SHP77 treated with DMSO at 0.1 percent for 48 hours (cell line): ENCODE results near the gene KCNC3.

Source experiments
- DNase-seq: peaks from one replicate; lab custom pipeline; 2025; lab: John Stamatoyannopoulos, UW

Gene KCNC3

GRCh38 chr19:50310759-50311465 lies 18.3 kb downstream of the KCNC3 start:
- DNase-seq, result no peak

- DNase-seq, result no peak
These were observed 19.6 kb downstream of the KCNC3 start for GRCh38 chr19:50309396-50310125.

GRCh38 chr19:50308991-50309390 lies 20.2 kb downstream of the KCNC3 start:
- DNase-seq, result no peak

- DNase-seq, result no peak
These were observed 25.6 kb downstream of the KCNC3 start for GRCh38 chr19:50303558-50303957.

- DNase-seq, result no peak
These were observed 27.6 kb downstream of the KCNC3 start for GRCh38 chr19:50301607-50301971.

- no peak for DNase-seq
These were observed 28.2 kb downstream of the KCNC3 start for GRCh38 chr19:50300814-50301606.

DNA sequence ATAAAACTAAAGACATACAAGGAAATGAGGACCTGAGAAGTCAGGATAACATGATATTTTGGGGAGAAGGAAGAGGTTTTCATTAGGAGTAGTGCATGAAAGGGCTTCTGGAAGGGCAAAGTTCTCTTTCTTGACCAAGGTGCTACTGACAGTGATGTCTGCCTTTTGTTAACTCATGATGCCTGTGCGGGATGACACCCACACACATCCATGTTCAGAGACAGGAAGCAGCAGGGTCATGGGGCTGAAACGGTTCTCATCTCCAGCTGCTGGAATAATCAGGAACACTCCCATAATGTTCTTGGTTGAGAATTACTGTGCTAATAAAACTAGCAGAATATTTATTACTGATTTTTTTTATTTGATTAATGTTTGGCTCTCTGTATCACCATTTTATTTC lies 29.1 kb downstream of the KCNC3 start:
- no peak for DNase-seq

DNA sequence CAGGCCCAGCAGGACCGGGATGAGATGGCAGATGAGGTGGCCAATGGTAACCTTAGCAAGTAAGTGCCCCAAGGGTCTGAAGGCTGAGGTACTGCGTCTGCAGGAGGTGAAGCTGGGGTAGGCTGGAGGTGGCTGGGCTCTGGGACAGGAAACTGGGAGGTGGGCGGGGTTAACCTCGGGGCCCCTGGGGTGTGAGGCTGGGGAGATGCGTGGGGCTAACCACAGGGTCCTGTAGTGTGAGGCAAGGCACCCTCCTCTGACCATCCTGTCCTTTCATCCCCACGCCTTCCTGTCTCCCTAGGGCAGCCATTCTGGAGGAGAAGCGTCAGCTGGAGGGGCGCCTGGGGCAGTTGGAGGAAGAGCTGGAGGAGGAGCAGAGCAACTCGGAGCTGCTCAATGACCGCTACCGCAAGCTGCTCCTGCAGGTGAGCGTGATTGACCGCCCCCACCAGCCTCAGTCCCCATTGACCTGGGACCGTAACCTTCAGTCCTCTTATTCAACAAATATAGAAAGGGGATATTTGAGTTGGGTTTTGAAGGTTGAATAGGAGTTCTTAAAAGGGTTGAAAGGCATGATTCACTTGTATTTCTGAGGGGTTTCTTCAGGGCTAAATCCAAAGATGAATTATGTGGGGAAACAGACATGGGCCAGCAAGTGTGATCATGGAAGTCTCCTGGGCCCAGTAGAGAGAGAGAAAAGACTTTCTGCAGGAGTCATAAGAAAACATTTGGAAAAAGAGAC lies 35.7 kb downstream of the KCNC3 start:
- no peak for DNase-seq

- DNase-seq, result no peak
These were observed 36.9 kb downstream of the KCNC3 start for GRCh38 chr19:50292216-50292827.

DNA sequence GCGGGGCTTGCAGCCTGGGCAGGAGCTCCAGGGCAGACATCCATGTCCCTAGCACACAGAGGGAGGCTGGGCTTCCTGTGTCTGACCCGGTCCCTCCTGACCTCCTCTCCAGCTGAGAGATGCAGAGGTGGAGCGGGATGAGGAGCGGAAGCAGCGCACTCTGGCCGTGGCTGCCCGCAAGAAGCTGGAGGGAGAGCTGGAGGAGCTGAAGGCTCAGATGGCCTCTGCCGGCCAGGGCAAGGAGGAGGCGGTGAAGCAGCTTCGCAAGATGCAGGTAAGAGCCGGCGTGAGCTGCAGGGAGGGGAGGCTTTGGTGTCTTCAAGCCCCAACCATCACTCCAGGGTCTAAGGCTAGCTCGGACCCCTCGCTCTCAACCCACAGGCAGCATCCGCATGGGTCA lies 38.4 kb downstream of the KCNC3 start:
- no peak for DNase-seq

DNA sequence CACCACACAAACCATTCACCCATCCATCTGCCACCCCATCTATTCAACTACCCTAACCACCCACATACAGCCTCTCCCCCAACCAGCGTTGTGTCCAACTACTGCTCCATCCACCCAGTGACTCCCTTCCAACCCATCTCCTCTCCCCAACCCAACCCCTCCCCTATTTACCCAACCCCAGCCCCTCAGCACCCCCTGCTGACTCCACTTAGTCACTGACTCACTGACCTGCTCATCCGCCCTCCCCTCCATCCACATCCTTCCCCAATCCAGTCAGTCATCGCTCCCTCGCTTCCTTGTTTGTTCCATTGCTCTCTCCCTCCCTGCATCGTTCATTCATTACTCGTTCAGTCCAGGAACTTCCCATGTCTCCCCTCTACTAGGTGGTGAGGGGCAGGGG lies 39.2 kb downstream of the KCNC3 start:
- DNase-seq, result no peak

- DNase-seq, result no peak
These were observed 40.2 kb downstream of the KCNC3 start for GRCh38 chr19:50288954-50289353.

DNA sequence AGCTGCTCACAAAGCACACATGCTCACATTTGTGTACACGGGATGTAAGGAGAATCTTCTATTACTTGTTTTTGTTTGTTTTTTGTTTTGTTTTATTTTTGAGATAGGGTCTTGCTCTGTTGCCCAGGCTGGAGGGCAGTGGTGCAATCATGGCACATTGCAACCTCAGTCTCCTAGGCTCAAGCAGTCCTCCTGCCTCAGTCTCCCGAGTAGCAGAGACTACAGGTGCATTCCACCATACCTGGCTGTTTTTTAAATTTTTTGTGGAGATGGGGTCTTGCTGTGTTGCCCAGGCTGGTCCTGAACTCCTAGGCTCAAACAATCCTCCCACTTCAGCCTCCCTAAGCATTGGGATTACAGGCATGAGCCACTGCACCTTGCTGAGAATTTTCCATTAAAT lies 41.8 kb downstream of the KCNC3 start:
- no peak for DNase-seq

GRCh38 chr19:50286443-50286842 lies 42.7 kb downstream of the KCNC3 start:
- no peak for DNase-seq

DNA sequence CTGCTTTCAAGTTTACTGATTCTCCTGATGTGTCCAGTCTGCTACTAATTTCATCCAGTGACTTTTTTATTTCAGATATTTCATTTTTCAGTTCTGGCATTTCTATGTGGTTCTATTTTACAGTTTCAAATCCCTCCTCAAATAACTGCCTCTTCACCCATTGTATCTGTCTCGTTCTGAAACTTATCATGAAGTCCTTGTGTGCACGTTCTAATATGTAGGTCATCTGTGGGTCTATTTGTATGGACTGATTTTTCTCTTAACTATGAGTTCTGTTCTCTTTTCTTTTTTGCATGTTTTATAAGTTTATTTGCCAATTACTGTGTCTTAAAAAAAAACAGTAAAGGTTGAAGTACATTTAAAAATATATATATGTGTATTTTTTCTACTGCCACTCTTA lies 43.3 kb downstream of the KCNC3 start:
- DNase-seq, result no peak

DNA sequence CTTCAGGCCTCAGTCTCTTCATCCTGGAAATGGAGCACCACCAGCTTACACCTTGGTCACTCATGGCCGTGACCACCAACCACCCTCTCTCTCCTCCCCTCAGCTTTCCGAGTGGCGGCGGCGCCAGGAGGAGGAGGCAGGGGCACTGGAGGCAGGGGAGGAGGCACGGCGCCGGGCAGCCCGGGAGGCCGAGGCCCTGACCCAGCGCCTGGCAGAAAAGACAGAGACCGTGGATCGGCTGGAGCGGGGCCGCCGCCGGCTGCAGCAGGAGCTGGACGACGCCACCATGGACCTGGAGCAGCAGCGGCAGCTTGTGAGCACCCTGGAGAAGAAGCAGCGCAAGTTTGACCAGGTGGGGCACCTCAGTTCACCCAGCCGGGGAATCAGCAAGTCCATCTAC lies 47.7 kb downstream of the KCNC3 start:
- DNase-seq, result no peak

DNA sequence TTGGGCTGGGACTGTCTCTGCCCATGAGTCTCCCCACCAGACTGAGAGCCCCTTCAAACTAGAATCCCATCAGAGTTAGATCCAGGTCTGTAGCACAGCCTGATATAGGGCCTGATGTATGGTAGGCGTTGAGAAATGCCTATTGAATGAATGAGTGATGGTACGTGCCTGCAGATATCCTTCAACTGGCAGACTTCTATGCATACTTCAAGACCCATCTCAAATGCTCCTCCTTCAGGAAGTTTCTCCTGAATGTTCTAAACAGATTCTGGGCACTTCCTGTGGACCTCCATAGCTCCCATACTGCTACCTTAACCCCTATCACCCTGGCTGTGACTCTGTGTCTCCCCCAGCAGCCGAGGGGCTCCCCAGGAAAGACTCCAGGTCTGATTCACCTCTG lies 48.2 kb downstream of the KCNC3 start:
- no peak for DNase-seq

DNA sequence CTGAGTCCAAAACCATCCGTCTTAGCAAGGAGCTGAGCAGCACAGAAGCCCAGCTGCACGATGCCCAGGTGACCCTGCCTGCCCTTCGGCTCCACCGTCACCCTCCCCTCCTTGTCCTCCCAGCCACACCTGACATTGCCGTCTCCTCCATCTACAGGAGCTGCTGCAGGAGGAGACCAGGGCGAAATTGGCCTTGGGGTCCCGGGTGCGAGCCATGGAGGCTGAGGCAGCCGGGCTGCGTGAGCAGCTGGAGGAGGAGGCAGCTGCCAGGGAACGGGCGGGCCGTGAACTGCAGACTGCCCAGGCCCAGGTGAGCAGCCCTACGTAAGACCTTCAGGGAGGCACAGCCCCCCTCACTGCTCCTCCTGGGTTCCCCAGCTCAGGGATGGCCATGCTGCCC lies 49.1 kb downstream of the KCNC3 start:
- no peak for DNase-seq

DNA sequence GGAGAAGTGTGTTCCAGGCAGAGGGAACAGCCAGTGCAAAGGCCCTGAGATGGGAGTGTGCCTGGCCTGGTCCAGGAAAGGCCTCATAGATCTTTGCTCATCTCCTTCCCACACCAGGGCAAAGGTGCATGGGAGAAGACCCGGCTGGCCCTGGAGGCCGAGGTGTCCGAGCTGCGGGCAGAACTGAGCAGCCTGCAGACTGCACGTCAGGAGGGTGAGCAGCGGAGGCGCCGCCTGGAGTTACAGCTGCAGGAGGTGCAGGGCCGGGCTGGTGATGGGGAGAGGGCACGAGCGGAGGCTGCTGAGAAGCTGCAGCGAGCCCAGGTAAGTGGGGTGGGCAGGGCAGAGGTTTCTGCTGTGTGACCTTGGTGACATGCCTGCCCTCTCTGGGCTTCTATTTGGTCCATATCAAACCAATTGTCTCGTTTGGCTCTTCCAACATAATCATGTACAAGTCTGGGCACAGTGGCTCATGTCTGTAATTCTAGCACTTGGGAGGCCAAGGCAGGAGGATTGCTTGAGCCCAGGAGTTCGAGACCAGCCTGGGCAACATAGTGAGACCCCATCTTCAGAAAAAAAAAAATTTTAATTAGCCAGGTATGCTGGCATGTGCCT lies 51.1 kb downstream of the KCNC3 start:
- no peak for DNase-seq

DNA sequence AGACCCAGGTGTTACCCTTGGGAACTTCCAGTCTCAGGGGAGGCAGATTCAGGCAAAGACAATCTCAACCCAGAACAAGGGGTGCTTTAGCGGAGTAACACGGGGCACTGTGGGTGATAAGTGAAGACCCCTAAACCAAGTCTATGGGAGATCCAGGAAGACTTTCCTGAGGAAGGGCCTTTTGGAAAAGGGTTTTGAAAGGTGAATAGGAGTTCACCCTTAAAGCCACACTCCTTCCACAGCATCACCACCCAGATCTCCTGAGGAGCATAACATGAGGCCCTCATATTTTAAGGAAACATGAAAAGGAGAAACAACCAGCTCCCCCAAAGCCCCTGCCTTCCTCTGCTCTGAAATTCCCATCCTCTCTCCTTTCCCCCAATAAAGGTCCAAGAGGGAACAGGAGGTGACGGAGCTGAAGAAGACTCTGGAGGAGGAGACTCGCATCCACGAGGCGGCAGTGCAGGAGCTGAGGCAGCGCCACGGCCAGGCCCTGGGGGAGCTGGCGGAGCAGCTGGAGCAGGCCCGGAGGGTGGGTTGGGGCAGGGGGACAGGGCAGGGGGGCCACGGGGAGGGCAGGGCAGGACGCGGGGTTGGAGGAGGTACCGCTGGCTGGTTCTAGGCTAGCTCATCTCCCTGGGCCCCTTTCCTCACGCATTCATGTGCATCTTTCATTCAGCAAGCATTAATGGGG lies 52.7 kb downstream of the KCNC3 start:
- DNase-seq, result no peak
